Trophoblast cell (in vitro differentiated cells and primary cell): ENCODE data around the gene ARHGEF10L.

Source experiments
- DNase-seq, 2 donors: peaks; one replicate each; pipeline ENCODE4 v3.0.0-alpha.2; 2016
- H2AFZ ChIP-seq: 2 replicates; pipeline ENCODE4 v1.6.1; 2013; ENCODE audit warnings: low read length, moderate library complexity, mild to moderate bottlenecking; ENCODE audit not compliant: insufficient read depth, poor library complexity
- H2AK5ac ChIP-seq: 2 replicates; pipeline ENCODE4 v1.6.1; 2013; ENCODE audit warnings: mild to moderate bottlenecking, low read length
- H2BK120ac ChIP-seq: 2 replicates; pipeline ENCODE4 v1.6.1; 2013; ENCODE audit warnings: low read length, mild to moderate bottlenecking, moderate library complexity; ENCODE audit not compliant: insufficient read depth, poor library complexity
- H2BK12ac ChIP-seq: 2 replicates; pipeline ENCODE4 v1.6.1; 2013; ENCODE audit warnings: mild to moderate bottlenecking, low read length, moderate library complexity
- H2BK5ac ChIP-seq: 2 replicates; pipeline ENCODE4 v1.6.1; 2013; ENCODE audit warnings: low read length, low read depth, moderate library complexity, mild to moderate bottlenecking; ENCODE audit not compliant: poor library complexity
- H3K14ac ChIP-seq: 2 replicates; pipeline ENCODE4 v1.6.1; 2013; ENCODE audit warnings: mild to moderate bottlenecking, low read length
- H3K18ac ChIP-seq: 2 replicates; pipeline ENCODE4 v1.6.1; 2013; ENCODE audit warnings: mild to moderate bottlenecking, low read length
- H3K23ac ChIP-seq: 2 replicates; pipeline ENCODE4 v1.6.1; 2013; ENCODE audit warnings: low read length
- H3K27ac ChIP-seq: 2 replicates; pipeline ENCODE4 v1.5.1; 2013; ENCODE audit warnings: low read depth, mild to moderate bottlenecking, inconsistent platforms, low read length, moderate library complexity
- H3K27me3 ChIP-seq: 2 replicates; pipeline ENCODE4 v1.6.1; 2013; ENCODE audit warnings: inconsistent platforms, mild to moderate bottlenecking, low read length, moderate library complexity; ENCODE audit not compliant: insufficient read depth
- H3K36me3 ChIP-seq, 2 experiments: 1 replicate in 1 of 2; 2 replicates in 1 of 2; pipeline ENCODE4 v1.6.1; 2013; ENCODE audit warnings: low read length in 2 of 2, mild to moderate bottlenecking in 2 of 2, moderate library complexity in 1 of 2; ENCODE audit not compliant: insufficient read depth in 2 of 2, control insufficient read depth in 1 of 2
- H3K4ac ChIP-seq: 2 replicates; pipeline ENCODE4 v1.6.1; 2013; ENCODE audit warnings: low read depth, mild to moderate bottlenecking, low read length, moderate library complexity
- H3K4me1 ChIP-seq, 2 experiments: 1 replicate in 1 of 2; 2 replicates in 1 of 2; pipeline ENCODE4 v1.6.1; 2013; ENCODE audit warnings: low read length in 2 of 2, mild to moderate bottlenecking in 2 of 2, moderate library complexity in 1 of 2; ENCODE audit not compliant: insufficient read depth in 2 of 2, control insufficient read depth in 1 of 2
- H3K4me2 ChIP-seq: 2 replicates; pipeline ENCODE4 v1.6.1; 2013; ENCODE audit warnings: inconsistent platforms, mild to moderate bottlenecking, low read length, moderate library complexity
- H3K4me3 ChIP-seq: 2 replicates; pipeline ENCODE4 v1.5.1; 2013; ENCODE audit warnings: mild to moderate bottlenecking, low read depth, low read length, inconsistent platforms
- H3K79me1 ChIP-seq: one replicate; pipeline ENCODE4 v1.6.1; 2013; ENCODE audit warnings: low read length
- H3K79me2 ChIP-seq: 2 replicates; pipeline ENCODE4 v1.6.1; 2013; ENCODE audit warnings: low read length, mild to moderate bottlenecking; ENCODE audit not compliant: control insufficient read depth, insufficient read depth, poor library complexity
- H3K9ac ChIP-seq: 2 replicates; pipeline ENCODE4 v1.6.1; 2013; ENCODE audit warnings: mild to moderate bottlenecking, low read length
- H3K9me3 ChIP-seq: 2 replicates; pipeline ENCODE4 v1.6.1; 2013; ENCODE audit warnings: low read depth, mild to moderate bottlenecking, control low read depth, inconsistent platforms, low read length; ENCODE audit not compliant: insufficient read depth
- H4K12ac ChIP-seq: 2 replicates; pipeline ENCODE4 v1.6.1; 2013; ENCODE audit warnings: low read depth, mild to moderate bottlenecking, low read length, moderate library complexity
- H4K8ac ChIP-seq: 2 replicates; pipeline ENCODE4 v1.6.1; 2013; ENCODE audit warnings: low read depth, mild to moderate bottlenecking, low read length, moderate library complexity
- H4K91ac ChIP-seq: one replicate; pipeline ENCODE4 v1.6.1; 2013; ENCODE audit warnings: low read depth, mild to moderate bottlenecking, low read length, moderate library complexity
- WGBS: extraction: QIAGEN DNeasy Blood & Tissue Kit; methylation state at CpG from one replicate; pipeline ENCODE4 v1.1.7; 2013; ENCODE audit warnings: missing lambda C conversion rate; ENCODE audit not compliant: insufficient read length, insufficient coverage; ENCODE audit errors: extremely low coverage; 5-methylcytosine and 5-hydroxymethylcytosine counted together

The ARHGEF10L gene

DNA sequence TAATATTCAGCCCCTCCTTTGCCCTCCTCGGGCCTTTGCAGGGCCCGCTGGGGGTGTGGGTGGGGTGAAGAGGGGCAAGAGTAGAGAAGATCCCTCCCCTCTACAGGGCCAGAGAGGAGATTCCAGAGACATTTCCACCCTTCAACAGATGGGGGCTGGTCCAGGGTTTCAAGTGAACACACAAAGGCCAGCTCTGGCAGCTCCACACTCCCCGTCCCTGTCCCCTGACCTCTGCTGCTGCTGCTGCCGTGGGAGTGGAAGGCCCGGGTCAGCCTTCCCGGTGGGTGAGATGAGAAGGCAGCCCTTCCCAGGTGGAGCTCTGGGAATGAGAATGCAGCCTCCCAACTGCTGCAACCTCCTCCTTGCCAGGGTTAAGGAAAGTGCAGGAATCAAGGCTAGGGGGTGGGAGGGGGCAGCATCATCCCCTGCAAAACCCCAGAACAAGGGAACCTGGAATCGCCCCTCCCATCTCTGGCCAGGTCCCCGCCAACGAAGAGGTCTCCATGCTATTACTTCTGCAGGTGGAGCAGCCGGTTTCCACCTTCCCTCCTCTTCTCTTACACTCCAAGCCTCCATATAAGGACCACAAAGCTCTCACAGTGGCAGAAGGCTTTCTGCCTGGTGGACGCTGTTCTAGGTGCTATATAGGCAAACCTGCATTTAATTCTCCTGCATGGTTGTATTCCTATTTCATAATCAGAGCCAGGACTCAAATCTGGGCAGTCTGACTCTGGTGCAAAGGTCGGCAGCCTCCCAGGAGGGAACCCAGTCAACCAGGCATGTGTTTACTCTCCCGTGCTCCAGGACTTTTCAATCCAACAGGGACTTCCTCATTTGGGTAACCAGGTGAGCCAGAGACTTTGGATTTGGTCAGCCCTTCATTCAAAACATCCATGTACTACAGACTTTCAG is 22.9 kb upstream of the ARHGEF10L start:
- Histone ChIP-seq H4K12ac (no peak overlapping the region), H3K27ac (no peak overlapping the region), H3K4me3 (no peak overlapping the region), H4K91ac (no peak overlapping the region), H3K4me1 (peaks cover 9 to 10% of the 10 kb centered on the region in 2 experiments), H3K14ac (no peak overlapping the region), H2BK5ac (no peak overlapping the region), H3K4ac (no peak overlapping the region), H3K23ac (no peak overlapping the region), H3K27me3 (no peaks in the 10 kb centered on the region), H3K79me1 (peaks cover 2% of the 10 kb centered on the region), H3K4me2 (no peak overlapping the region), H3K36me3 (no peaks in the 10 kb centered on the region), H2BK120ac (no peak overlapping the region), H2AK5ac (no peak overlapping the region), H3K18ac (no peak overlapping the region), H2BK12ac (no peak overlapping the region), H3K79me2 (no peaks in the 10 kb centered on the region), H3K9ac (no peak overlapping the region), H4K8ac (no peak overlapping the region), H3K9me3 (no peaks in the 10 kb centered on the region), H2AFZ (no peak overlapping the region)
- no peak for DNase-seq
- WGBS, result no CpG with 5 or more reads among the region's 13 CpGs

GRCh38 chr1:17520041-17520440 is 19.5 kb upstream of the ARHGEF10L start:
- Histone ChIP-seq H3K4me2 (no peak overlapping the region), H3K9ac (no peak overlapping the region), H3K18ac (no peak overlapping the region), H2BK5ac (no peak overlapping the region), H3K4me3 (no peak overlapping the region), H2BK120ac (no peak overlapping the region), H4K12ac (no peak overlapping the region), H3K27ac (no peak overlapping the region), H3K9me3 (no peaks in the 10 kb centered on the region), H2AK5ac (no peak overlapping the region), H3K4me1 (peaks cover 9 to 10% of the 10 kb centered on the region in 2 experiments), H3K4ac (no peak overlapping the region), H3K27me3 (no peaks in the 10 kb centered on the region), H3K36me3 (no peaks in the 10 kb centered on the region), H3K79me2 (no peaks in the 10 kb centered on the region), H3K79me1 (peaks cover 2% of the 10 kb centered on the region), H3K14ac (no peak overlapping the region), H4K91ac (peak overlapping the region; percentile 21), H2BK12ac (no peak overlapping the region), H3K23ac (no peak overlapping the region), H2AFZ (no peak overlapping the region), H4K8ac (no peak overlapping the region)
- no CpG with 5 or more reads among the region's 12 CpGs for WGBS
- DNase-seq, result peak; percentile 79 to 86

DNA sequence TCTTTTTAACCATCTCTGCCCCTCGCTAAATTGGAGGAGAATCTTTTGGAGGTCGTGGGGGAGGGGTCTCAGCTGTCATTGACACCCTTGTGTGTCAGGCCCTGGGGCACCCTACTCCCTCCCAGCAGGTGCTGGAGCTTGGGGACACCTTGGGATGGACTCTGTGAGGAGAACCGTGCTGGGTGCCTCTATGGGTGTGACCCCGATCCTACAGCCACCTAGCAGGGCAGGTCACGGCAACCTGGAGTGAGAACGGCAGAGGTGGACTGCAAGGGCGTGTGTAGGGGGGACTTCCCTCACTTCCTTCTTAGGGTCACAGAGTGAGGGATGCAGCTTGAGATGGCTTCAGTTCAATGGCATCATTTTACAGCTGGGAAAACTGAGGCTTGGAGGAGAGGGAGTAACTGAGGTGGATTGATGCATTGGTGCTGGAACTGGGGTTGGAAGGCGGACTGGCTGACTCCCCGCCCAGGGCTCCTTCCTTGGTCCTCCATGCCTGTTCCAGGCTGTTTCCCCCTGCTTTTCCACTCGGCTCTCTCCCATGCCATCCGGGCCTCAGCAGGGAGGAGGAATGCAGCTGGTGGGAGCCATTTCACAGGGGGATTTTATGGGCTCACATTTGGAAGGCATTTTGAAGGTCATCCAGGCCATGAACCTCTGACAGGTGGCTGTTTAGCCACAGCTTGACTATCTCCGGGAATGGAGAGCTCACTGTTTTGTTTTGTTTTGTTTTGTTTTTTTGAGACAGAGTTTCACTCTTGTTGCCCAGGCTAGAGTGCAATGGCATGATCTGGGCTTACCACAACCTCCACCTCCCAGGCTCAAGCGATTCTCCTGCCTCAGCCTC is 18.8 kb upstream of the ARHGEF10L start:
- no peaks in the 10 kb centered on the region for H3K79me2 ChIP-seq
- H3K18ac ChIP-seq, result no peak overlapping the region
- peaks cover 2% of the 10 kb centered on the region for H3K79me1 ChIP-seq
- H4K8ac ChIP-seq, result no peak overlapping the region
- H2BK5ac ChIP-seq, result no peak overlapping the region
- H3K4ac ChIP-seq, result no peak overlapping the region
- no peaks in the 10 kb centered on the region for H3K9me3 ChIP-seq
- H3K4me3 ChIP-seq, result no peak overlapping the region
- H2BK12ac ChIP-seq, result peak overlapping the region; percentile 42
- no peak overlapping the region for H4K12ac ChIP-seq
- no peak overlapping the region for H3K9ac ChIP-seq
- H3K27ac ChIP-seq, result no peak overlapping the region
- no peak overlapping the region for H3K23ac ChIP-seq
- no peak overlapping the region for H2BK120ac ChIP-seq
- no peaks in the 10 kb centered on the region for H3K36me3 ChIP-seq
- H2AK5ac ChIP-seq, result peak overlapping the region; percentile 9
- H3K27me3 ChIP-seq, result no peaks in the 10 kb centered on the region
- H3K4me2 ChIP-seq, result no peak overlapping the region
- no peak overlapping the region for H2AFZ ChIP-seq
- no peak overlapping the region for H4K91ac ChIP-seq
- no CpG with 5 or more reads among the region's 13 CpGs for WGBS
- no peak overlapping the region for H3K14ac ChIP-seq
- peaks cover 9 to 10% of the 10 kb centered on the region in 2 experiments for H3K4me1 ChIP-seq
- DNase-seq, result no peak

- no peak overlapping the region for H2AK5ac ChIP-seq
- H4K8ac ChIP-seq, result no peak overlapping the region
- H3K4me1 ChIP-seq, result peaks cover 9 to 10% of the 10 kb centered on the region in 2 experiments
- no peak overlapping the region for H2BK5ac ChIP-seq
- no CpG with 5 or more reads among the region's 19 CpGs for WGBS
- no peak for DNase-seq
- no peak overlapping the region for H3K4me2 ChIP-seq
- H4K12ac ChIP-seq, result no peak overlapping the region
- H3K79me1 ChIP-seq, result peaks cover 2% of the 10 kb centered on the region
- H2AFZ ChIP-seq, result no peak overlapping the region
- no peak overlapping the region for H3K14ac ChIP-seq
- H3K27me3 ChIP-seq, result no peaks in the 10 kb centered on the region
- H3K36me3 ChIP-seq, result no peaks in the 10 kb centered on the region
- H4K91ac ChIP-seq, result no peak overlapping the region
- H3K9me3 ChIP-seq, result no peaks in the 10 kb centered on the region
- no peaks in the 10 kb centered on the region for H3K79me2 ChIP-seq
- H3K4ac ChIP-seq, result no peak overlapping the region
- H2BK12ac ChIP-seq, result no peak overlapping the region
- no peak overlapping the region for H3K18ac ChIP-seq
- H2BK120ac ChIP-seq, result no peak overlapping the region
- no peak overlapping the region for H3K4me3 ChIP-seq
- no peak overlapping the region for H3K27ac ChIP-seq
- no peak overlapping the region for H3K9ac ChIP-seq
- H3K23ac ChIP-seq, result no peak overlapping the region
These were observed 17.4 kb upstream of the ARHGEF10L start for GRCh38 chr1:17521946-17522612.
